ENCODE results near the gene CISH. TPM values are rescaled to one million over a fixed set of nuclear protein-coding genes. Genes with fewer than 3 reads are reported as not detected.

Gene CISH
- total RNA-seq, 1 experiment from 2014 or later: 0.57 TPM

DNA sequence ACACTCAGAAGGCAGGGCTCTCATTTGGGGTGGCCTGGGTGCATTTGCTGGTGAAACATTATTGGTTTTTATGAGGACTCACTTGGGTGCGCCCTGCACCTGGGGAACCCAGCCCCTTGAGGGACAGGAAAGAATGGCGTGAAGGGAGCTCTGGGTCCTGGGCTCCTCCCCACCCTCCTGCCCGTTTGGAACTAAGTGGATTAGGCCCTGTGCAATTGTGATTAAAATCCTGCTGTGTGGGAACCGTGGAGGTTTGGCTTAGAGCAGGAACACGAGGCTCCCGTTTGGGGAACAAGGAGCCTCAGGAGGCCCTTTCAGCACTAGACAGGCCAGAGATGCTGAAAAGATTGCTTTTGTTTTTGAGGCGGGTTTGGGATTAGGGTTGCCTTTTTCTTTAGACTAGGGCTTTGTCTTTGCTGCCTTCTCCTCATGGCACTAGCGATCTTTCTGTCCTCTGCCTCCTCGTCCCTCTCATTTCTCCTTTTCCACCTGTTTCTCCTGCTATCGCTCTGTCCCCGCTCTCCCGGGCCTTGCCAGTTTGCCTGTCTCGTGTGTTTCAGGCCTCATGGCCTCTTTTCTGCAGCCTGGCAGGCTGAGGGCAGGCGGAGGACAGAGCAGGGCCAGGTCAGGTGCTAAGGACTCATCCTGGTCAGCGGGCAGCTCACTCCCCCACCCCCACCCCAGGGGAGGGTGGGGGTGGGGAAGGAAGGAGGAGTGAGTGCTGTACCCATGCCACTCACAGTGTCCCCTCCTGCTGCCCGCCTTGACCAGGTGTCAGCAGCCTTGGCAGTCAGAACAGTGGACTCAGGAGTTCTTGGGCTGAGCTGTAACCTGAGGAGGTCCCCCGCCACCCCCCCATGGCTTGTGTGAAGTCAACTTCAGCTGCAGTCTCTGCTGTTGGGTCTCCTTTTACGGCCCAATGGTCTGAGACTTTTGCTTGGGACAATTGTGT, 13.9 kb upstream of the CISH start:
- ChIA-PET POLR2A (no interaction called here), CTCF (no interaction called here)
- in situ Hi-C loops (cut with HindIII; ENCODE audit: low pct_unique_long_range_greater_than_20kb, low sequenced_read_pairs) (no loop called here), intact Hi-C loops (cut with micrococcal nuclease; ENCODE audit: unreplicated experiment) (no loop called here)
- no TSS peak for BruUV-seq (replicated peaks)
- Histone ChIP-seq H3K36me3 (ENCODE audit: control insufficient read depth, insufficient read depth, low read length) (no peaks in the 10 kb centered on the region), H3K9me3 (ENCODE audit: control insufficient read depth, insufficient read depth, low read depth, low read length) (no peaks in the 10 kb centered on the region), H3K4me3 (ENCODE audit: low read depth in 2 of 2, low read length in 2 of 2) (no peak overlapping the region), H3K27me3 (ENCODE audit: control insufficient read depth, insufficient read depth, low read length) (no peaks in the 10 kb centered on the region), H3K27ac (ENCODE audit: low read length) (no peak overlapping the region), H3K4me1 (ENCODE audit: control insufficient read depth, insufficient read depth, low read length) (no peaks in the 10 kb centered on the region; the same call in 1 of the 2 replicates)
- DNase-seq (ENCODE audit: low read depth, low spot score) (no peak), ATAC-seq (no peak)
- TF ChIP-seq, protein P1, sequence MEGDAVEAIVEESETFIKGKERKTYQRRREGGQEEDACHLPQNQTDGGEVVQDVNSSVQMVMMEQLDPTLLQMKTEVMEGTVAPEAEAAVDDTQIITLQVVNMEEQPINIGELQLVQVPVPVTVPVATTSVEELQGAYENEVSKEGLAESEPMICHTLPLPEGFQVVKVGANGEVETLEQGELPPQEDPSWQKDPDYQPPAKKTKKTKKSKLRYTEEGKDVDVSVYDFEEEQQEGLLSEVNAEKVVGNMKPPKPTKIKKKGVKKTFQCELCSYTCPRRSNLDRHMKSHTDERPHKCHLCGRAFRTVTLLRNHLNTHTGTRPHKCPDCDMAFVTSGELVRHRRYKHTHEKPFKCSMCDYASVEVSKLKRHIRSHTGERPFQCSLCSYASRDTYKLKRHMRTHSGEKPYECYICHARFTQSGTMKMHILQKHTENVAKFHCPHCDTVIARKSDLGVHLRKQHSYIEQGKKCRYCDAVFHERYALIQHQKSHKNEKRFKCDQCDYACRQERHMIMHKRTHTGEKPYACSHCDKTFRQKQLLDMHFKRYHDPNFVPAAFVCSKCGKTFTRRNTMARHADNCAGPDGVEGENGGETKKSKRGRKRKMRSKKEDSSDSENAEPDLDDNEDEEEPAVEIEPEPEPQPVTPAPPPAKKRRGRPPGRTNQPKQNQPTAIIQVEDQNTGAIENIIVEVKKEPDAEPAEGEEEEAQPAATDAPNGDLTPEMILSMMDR (IDR thresholded peaks at IDR 0.05): no peak
- TF ChIP-seq REST (IDR thresholded peaks at IDR 0.05; ENCODE audit: insufficient read depth in 1 of 2, low read depth in 2 of 2, low read length in 1 of 2) (no peak), SIN3A (IDR thresholded peaks at IDR 0.05; ENCODE audit: borderline replicate concordance, insufficient read depth, low read depth, low read length) (no peak), POLR2AphosphoS5 (IDR thresholded peaks at IDR 0.05; ENCODE audit: low read depth, low read length) (no peak), TCF7L2 (IDR thresholded peaks at IDR 0.05; ENCODE audit: low read depth, low read length) (no peak)

GRCh38 chr3:50624634-50625033, 13.1 kb upstream of the CISH start:
- intact Hi-C loops (cut with micrococcal nuclease; ENCODE audit: unreplicated experiment): no loop called here
- ATAC-seq: no peak

More at GRCh38 chr3:50624634-50625033, 13.1 kb upstream of the CISH start:
- no TSS peak for BruUV-seq (replicated peaks)
- Histone ChIP-seq H3K36me3 (ENCODE audit: control insufficient read depth, insufficient read depth, low read length) (no peaks in the 10 kb centered on the region), H3K4me3 (ENCODE audit: low read depth in 2 of 2, low read length in 2 of 2) (no peak overlapping the region), H3K27ac (ENCODE audit: low read length) (no peak overlapping the region), H3K27me3 (ENCODE audit: control insufficient read depth, insufficient read depth, low read length) (no peaks in the 10 kb centered on the region), H3K4me1 (ENCODE audit: control insufficient read depth, insufficient read depth, low read length) (no peaks in the 10 kb centered on the region; the same call in 1 of the 2 replicates), H3K9me3 (ENCODE audit: control insufficient read depth, insufficient read depth, low read depth, low read length) (no peaks in the 10 kb centered on the region)
- POLR2A ChIA-PET: no interaction called here
- DNase-seq (ENCODE audit: low read depth, low spot score): no peak
- TF ChIP-seq REST (IDR thresholded peaks at IDR 0.05; ENCODE audit: insufficient read depth in 1 of 2, low read depth in 2 of 2, low read length in 1 of 2): no peak
- TF ChIP-seq SIN3A (IDR thresholded peaks at IDR 0.05; ENCODE audit: borderline replicate concordance, insufficient read depth, low read depth, low read length): no peak
- TF ChIP-seq, protein P1 (IDR thresholded peaks at IDR 0.05): no peak
- no peak for TF ChIP-seq POLR2AphosphoS5 (IDR thresholded peaks at IDR 0.05; ENCODE audit: low read depth, low read length)
- no peak for TF ChIP-seq TCF7L2 (IDR thresholded peaks at IDR 0.05; ENCODE audit: low read depth, low read length)
- CTCF ChIA-PET: no interaction called here
- in situ Hi-C loops (cut with HindIII; ENCODE audit: low pct_unique_long_range_greater_than_20kb, low sequenced_read_pairs): no loop called here
